SJSA1 (cell line): ENCODE measurements around the gene FHOD3. TPM values are rescaled to one million over a fixed set of nuclear protein-coding genes. Genes with fewer than 3 reads are reported as not detected.
"Not testable (repeated sequence)": the region's sequence is repeated elsewhere in the genome, so short reads cannot be mapped to it uniquely, and the experiment has no call there.

Experiments
- DNase-seq, 2 experiments: peaks; one replicate each; pipeline ENCODE4 v3.0.0-alpha.2; 2015 to 2020; ENCODE audit warnings: low spot score in 2 of 2, low read depth in 1 of 2
- H3K27ac ChIP-seq: fragments of 250-450 bp; sonication (Bioruptor Pico); 2 replicates; pipeline ENCODE4 v1.5.1; 2020; ENCODE audit warnings: mild to moderate bottlenecking, moderate library complexity
- H3K27me3 ChIP-seq: fragments of 250-450 bp; sonication (Bioruptor Pico); replicated peaks from 2 replicates; pipeline ENCODE4 v1.5.1; 2020; ENCODE audit warnings: mild to moderate bottlenecking, moderate library complexity
- H3K36me3 ChIP-seq: fragments of 250-450 bp; sonication (Bioruptor Pico); 2 replicates; pipeline ENCODE4 v1.5.1; 2020; ENCODE audit warnings: mild to moderate bottlenecking
- H3K4me1 ChIP-seq: fragments of 250-450 bp; sonication (Bioruptor Pico); replicated peaks from 2 replicates; pipeline ENCODE4 v1.6.1; 2021; ENCODE audit warnings: mild to moderate bottlenecking
- H3K4me3 ChIP-seq: fragments of 250-450 bp; sonication (Bioruptor Pico); 2 replicates; pipeline ENCODE4 v1.5.1; 2020; ENCODE audit warnings: mild to moderate bottlenecking
- H3K9me3 ChIP-seq: fragments of 250-450 bp; sonication (Bioruptor Pico); replicated peaks from 2 replicates; pipeline ENCODE4 v1.5.1; 2020; ENCODE audit warnings: mild to moderate bottlenecking
- total RNA-seq: library from RNA; depleted of rRNA; stranded (reverse); fragments of >200 nt; shearing (Covaris generic); gene quantifications from 2 replicates; pipeline ENCODE4 v1.2.3, GENCODE V29; 2014

The FHOD3 gene
- total RNA-seq, 1 experiment from 2014 or later: 0.53 TPM

- no peak for DNase-seq
- H3K27ac ChIP-seq: no peak overlapping the region
- no peaks in the 10 kb centered on the region for H3K9me3 ChIP-seq
- H3K27me3 ChIP-seq: no peaks in the 10 kb centered on the region
- H3K4me3 ChIP-seq: no peak overlapping the region
- no peaks in the 10 kb centered on the region for H3K36me3 ChIP-seq
- H3K4me1 ChIP-seq: peaks cover 21% of the 10 kb centered on the region
Observed at GRCh38 chr18:36757991-36758390, 460.5 kb downstream of the FHOD3 start.

GRCh38 chr18:36758623-36759022 is 461.1 kb downstream of the FHOD3 start:
- peaks cover 21% of the 10 kb centered on the region for H3K4me1 ChIP-seq
- H3K27ac ChIP-seq: no peak overlapping the region
- no peaks in the 10 kb centered on the region for H3K27me3 ChIP-seq
- no peaks in the 10 kb centered on the region for H3K36me3 ChIP-seq
- no peak overlapping the region for H3K4me3 ChIP-seq
- DNase-seq: no peak
- no peaks in the 10 kb centered on the region for H3K9me3 ChIP-seq

- H3K27me3 ChIP-seq: no peaks in the 10 kb centered on the region
- no peaks in the 10 kb centered on the region for H3K9me3 ChIP-seq
- no peak overlapping the region for H3K4me3 ChIP-seq
- H3K27ac ChIP-seq: no peak overlapping the region
- no peaks in the 10 kb centered on the region for H3K36me3 ChIP-seq
- H3K4me1 ChIP-seq: peaks cover 21% of the 10 kb centered on the region
- no peak for DNase-seq
Observed at GRCh38 chr18:36759167-36759776, 461.8 kb downstream of the FHOD3 start.

DNA sequence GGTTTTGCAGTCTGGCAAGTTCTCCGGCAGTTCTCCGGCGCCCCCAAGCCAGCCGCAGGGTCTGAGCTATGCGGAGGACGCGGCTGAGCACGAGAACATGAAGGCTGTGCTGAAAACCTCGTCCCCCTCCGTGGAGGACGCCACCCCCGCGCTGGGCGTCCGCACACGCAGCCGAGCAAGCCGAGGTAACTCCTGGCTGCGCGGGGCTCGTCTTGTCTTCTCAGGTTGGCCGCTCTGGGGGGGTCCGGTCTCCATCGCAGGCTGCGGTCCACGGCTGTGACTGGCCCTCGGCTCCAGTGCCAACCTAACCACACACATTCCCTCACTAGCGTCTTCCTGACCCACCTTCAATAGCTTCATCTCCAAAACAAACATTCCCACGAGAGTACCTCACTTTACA is 463.1 kb downstream of the FHOD3 start:
- Histone ChIP-seq H3K9me3 (no peaks in the 10 kb centered on the region), H3K27me3 (no peaks in the 10 kb centered on the region), H3K4me3 (no peak overlapping the region), H3K4me1 (peaks cover 21% of the 10 kb centered on the region), H3K36me3 (no peaks in the 10 kb centered on the region), H3K27ac (no peak overlapping the region)
- no peak for DNase-seq

DNA sequence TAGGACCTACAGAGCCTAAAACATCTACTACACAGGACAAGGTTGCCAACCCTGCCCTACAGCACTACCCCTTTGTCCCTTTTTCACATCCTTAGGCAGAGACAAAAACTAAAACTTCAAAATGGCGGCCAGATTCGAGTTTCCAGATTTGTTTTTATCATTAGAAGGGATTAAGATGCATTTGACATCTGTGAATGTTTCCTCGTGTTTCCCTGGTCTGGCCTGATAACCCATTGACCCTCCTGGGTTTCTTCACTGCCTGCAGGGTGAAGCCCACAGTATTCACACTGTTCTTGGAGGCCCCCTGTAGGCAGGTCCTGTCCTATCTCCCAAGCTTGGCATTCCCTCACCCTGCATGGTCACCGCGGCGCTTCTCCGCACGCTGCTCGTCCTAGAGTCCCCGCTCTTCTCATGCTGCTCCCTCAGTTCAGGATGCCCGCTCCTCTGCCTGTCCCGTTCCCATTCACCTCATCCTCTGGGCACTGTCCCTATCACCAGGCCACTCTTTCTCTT is 463.7 kb downstream of the FHOD3 start:
- Histone ChIP-seq H3K27ac (no peak overlapping the region), H3K4me3 (no peak overlapping the region), H3K9me3 (no peaks in the 10 kb centered on the region), H3K27me3 (no peaks in the 10 kb centered on the region), H3K4me1 (peaks cover 21% of the 10 kb centered on the region), H3K36me3 (no peaks in the 10 kb centered on the region)
- DNase-seq: no peak

- DNase-seq: no peak
- no peak overlapping the region for H3K27ac ChIP-seq
- H3K4me3 ChIP-seq: no peak overlapping the region
- no peaks in the 10 kb centered on the region for H3K9me3 ChIP-seq
- H3K4me1 ChIP-seq: peaks cover 21% of the 10 kb centered on the region
- no peaks in the 10 kb centered on the region for H3K27me3 ChIP-seq
- H3K36me3 ChIP-seq: no peaks in the 10 kb centered on the region
Observed at GRCh38 chr18:36762074-36762473, 464.6 kb downstream of the FHOD3 start.

DNA sequence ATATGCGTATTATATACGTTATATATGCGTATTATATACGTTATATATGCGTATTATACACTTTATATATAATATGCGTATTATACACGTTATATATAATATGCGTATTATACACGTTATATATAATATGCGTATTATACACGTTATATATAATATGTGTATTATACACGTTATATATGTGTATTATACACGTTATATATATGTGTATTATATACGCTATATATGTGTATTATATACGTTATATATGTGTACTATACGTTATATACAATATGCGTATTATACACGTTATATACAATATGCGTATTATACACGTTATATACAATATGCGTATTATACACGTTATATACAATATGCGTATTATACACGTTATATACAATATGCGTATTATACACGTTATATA is 465.5 kb downstream of the FHOD3 start:
- DNase-seq, H3K36me3 ChIP-seq, H3K4me3 ChIP-seq, H3K9me3 ChIP-seq, H3K27me3 ChIP-seq, H3K27ac ChIP-seq: not testable (repeated sequence)
- H3K4me1 ChIP-seq: peaks cover 12% of the 10 kb centered on the region

DNA sequence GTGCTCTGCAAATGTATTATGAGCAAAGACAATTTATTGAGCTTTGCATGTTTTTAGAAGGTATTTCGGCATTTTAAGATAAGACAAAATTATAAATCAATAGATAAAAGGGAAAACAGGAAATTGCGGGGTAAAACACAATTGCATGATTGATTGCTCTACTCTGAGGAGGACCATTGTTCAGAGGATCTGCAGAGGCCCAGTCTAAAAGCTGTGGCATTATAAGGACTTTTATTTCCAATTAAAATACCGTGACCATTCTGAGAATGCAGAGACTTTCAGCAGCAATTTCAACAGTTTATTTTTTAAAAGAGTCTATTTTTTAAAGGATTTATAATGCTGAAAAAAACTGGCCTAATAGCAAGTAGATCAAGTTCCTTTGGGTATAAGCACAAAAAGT is 469.3 kb downstream of the FHOD3 start:
- H3K9me3 ChIP-seq: no peaks in the 10 kb centered on the region
- H3K4me3 ChIP-seq: no peak overlapping the region
- no peaks in the 10 kb centered on the region for H3K36me3 ChIP-seq
- no peaks in the 10 kb centered on the region for H3K27me3 ChIP-seq
- DNase-seq: no peak
- no peak overlapping the region for H3K27ac ChIP-seq
- no peaks in the 10 kb centered on the region for H3K4me1 ChIP-seq

GRCh38 chr18:36769172-36769571 is 471.7 kb downstream of the FHOD3 start:
- no peak overlapping the region for H3K4me3 ChIP-seq
- no peaks in the 10 kb centered on the region for H3K9me3 ChIP-seq
- H3K27ac ChIP-seq: no peak overlapping the region
- DNase-seq: no peak
- H3K27me3 ChIP-seq: no peaks in the 10 kb centered on the region
- no peaks in the 10 kb centered on the region for H3K4me1 ChIP-seq
- no peaks in the 10 kb centered on the region for H3K36me3 ChIP-seq

- H3K4me3 ChIP-seq: no peak overlapping the region
- no peaks in the 10 kb centered on the region for H3K27me3 ChIP-seq
- H3K36me3 ChIP-seq: no peaks in the 10 kb centered on the region
- H3K27ac ChIP-seq: no peak overlapping the region
- DNase-seq: no peak
- H3K4me1 ChIP-seq: no peaks in the 10 kb centered on the region
- no peaks in the 10 kb centered on the region for H3K9me3 ChIP-seq
Observed at GRCh38 chr18:36769611-36770314, 472.2 kb downstream of the FHOD3 start.

DNA sequence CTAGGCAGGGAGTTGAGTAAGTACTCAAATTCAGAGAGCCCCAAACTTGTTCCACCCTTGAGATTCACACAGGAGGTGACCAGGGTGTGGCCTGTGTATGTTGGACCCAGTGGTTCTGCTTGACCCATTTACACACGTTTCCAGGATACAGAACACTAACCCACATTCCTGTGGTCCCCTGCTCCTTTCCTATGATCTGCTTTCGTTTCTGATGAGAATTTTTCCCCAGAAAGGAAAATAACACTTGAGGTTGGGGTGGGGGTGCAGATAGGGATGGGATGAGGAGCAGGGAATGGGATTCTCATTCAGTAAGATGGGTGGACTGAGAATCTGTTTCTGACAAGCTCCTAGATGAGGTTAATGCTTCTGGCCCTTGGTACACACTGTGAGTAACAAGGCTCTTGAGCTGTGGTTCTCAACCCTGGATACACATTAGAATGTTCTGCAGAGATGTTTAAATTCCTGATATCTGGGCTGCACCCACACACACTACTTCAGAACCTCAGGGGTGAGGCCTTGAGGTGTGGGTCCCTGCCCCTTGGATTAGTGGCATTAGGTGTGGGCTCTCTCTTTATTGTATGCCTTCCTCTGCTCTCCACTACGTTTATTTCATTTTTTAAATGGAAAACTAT is 472.9 kb downstream of the FHOD3 start:
- no peak for DNase-seq

DNA sequence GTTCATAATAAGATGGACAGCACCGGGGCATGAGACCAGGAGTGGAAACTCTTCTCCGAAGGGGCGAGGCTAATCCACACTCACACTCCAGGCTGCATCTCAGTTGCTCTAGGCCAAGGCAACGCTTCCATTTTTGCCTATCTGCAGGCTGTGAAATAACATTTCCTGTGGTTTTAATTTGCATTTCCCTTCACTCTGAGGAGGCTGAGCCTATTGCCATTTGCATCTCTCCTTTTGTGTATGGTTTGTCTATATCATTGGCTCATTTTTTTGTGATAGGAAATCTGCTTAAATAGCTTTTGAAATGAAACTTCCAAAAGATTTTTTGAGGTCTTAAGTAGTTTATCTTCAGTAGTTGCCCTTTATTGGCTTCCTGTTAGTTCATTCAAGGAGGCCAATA is 473.7 kb downstream of the FHOD3 start:
- Histone ChIP-seq H3K4me3 (no peak overlapping the region), H3K9me3 (no peaks in the 10 kb centered on the region), H3K36me3 (no peaks in the 10 kb centered on the region), H3K4me1 (no peaks in the 10 kb centered on the region), H3K27ac (no peak overlapping the region), H3K27me3 (0 out of 2 replicates have a peak, but pooled peaks cover 4% of the 10 kb centered on the region)
- no peak for DNase-seq

More for the DNA sequence above, 472.9 kb downstream of the FHOD3 start:
- Histone ChIP-seq H3K4me3 (no peak overlapping the region), H3K9me3 (no peaks in the 10 kb centered on the region), H3K27me3 (0 out of 2 replicates have a peak, but pooled peaks cover 4% of the 10 kb centered on the region), H3K4me1 (no peaks in the 10 kb centered on the region), H3K36me3 (no peaks in the 10 kb centered on the region), H3K27ac (no peak overlapping the region)

DNA sequence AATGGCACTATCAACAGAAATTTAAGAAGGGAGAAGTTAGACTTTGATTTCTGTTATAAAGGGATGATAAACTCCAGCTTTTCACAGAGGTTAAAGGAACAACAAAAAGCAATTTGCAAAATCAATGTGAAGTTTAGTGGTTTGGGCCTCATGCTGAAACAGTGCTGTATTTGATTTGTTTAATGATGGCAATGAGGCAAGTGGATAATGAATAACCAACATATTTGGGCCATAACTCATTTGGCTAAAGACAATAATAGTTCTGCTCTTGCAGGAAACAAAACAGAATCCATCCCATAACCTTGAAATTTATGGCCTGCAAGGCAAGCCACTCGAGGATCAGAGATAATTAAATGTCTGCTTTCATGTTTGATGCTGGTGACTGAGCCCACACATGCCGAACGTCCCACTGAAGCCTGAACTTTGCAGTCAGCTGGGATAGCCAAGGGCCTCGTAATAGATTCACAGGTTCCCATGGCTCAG is 474.8 kb downstream of the FHOD3 start:
- no peak overlapping the region for H3K4me3 ChIP-seq
- no peak for DNase-seq
- H3K27me3 ChIP-seq: 0 out of 2 replicates have a peak, but pooled peaks cover 4% of the 10 kb centered on the region
- H3K27ac ChIP-seq: no peak overlapping the region
- H3K4me1 ChIP-seq: no peaks in the 10 kb centered on the region
- no peaks in the 10 kb centered on the region for H3K36me3 ChIP-seq
- no peaks in the 10 kb centered on the region for H3K9me3 ChIP-seq

- no peak for DNase-seq
- no peak overlapping the region for H3K27ac ChIP-seq
- no peak overlapping the region for H3K4me3 ChIP-seq
- no peaks in the 10 kb centered on the region for H3K9me3 ChIP-seq
- H3K4me1 ChIP-seq: peaks cover under 1% of the 10 kb centered on the region
- no peaks in the 10 kb centered on the region for H3K36me3 ChIP-seq
- H3K27me3 ChIP-seq: 0 out of 2 replicates have a peak, but pooled peaks cover 4% of the 10 kb centered on the region
Observed at GRCh38 chr18:36775396-36775795, 477.9 kb downstream of the FHOD3 start.
